Measurements from ENCODE around the gene SERP2. TPM values are rescaled to one million over a fixed set of nuclear protein-coding genes. Genes with fewer than 3 reads are reported as not detected.

The SERP2 gene
- total RNA-seq, 1 experiment from 2014 or later: 1.8 TPM

DNA sequence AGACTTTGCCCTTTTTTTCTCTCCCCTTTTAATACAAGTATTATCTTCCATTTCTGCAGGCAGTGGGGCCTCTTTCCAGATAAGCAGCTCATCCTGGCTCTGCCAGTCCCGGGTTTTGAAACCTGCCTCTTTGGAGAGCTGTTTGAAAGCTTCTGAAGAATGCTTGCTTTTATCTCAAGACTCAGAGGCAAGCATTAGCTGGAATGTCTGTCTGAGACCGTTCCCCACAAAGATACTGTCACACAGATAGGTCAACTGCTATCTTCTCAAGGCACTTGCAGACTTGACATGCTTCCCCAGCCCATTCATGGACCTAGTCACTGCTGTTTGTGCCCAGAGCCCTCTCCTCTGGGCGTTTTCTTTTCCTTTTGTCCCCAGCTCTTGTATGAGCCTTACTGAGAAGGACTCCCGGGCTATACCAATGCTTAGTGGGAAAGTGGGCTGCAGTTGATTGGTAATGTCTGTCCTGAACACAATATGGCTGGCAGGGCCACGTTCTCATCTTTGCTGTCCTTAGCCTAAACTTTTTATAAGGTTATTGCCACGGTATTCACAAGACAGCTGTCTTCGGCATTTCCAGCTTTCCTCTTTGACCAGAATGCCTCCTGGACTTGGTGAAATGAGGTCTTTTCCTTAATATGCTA is 13.4 kb downstream of the SERP2 start:
- no peaks in the 10 kb centered on the region for H3K9me3 Mint-ChIP-seq
- H3K4ac ChIP-seq (ENCODE audit: low read depth, low read length): no peak overlapping the region
- no peak overlapping the region for H2BK12ac ChIP-seq (ENCODE audit: insufficient read length, low read depth, low read length)
- H2BK120ac ChIP-seq (ENCODE audit: low read depth, low read length, poor library complexity, severe bottlenecking): no peak overlapping the region
- no peaks in the 10 kb centered on the region for H3K23me2 ChIP-seq (ENCODE audit: insufficient read length, low read depth, low read length, poor library complexity, severe bottlenecking)
- no peak overlapping the region for H3T11ph ChIP-seq (ENCODE audit: low read length)
- no peak overlapping the region for H3K14ac ChIP-seq (ENCODE audit: insufficient read depth, low read length)
- no peak overlapping the region for H2BK15ac ChIP-seq (ENCODE audit: low read depth, low read length)
- no peak overlapping the region for H4K5ac ChIP-seq (ENCODE audit: insufficient read length, low read depth, low read length)
- H3K4me3 Mint-ChIP-seq: no peak overlapping the region
- H3K79me2 ChIP-seq (ENCODE audit: insufficient read depth, low read length): no peaks in the 10 kb centered on the region
- H3K4me1 ChIP-seq (ENCODE audit: insufficient read depth, low read length): no peaks in the 10 kb centered on the region; the same call in 1 of the 2 replicates
- H3K18ac ChIP-seq (ENCODE audit: insufficient read length, low read depth, low read length): no peak overlapping the region
- no peak overlapping the region for H3K9ac ChIP-seq (ENCODE audit: extremely low read depth, insufficient read length, low read length)
- H2AK5ac ChIP-seq (ENCODE audit: insufficient read length, low read length): no peak overlapping the region
- H4K20me1 ChIP-seq (ENCODE audit: control insufficient read depth, insufficient read depth, insufficient read length): no peaks in the 10 kb centered on the region
- no peaks in the 10 kb centered on the region for H3K27me3 ChIP-seq (ENCODE audit: insufficient read depth, low read length)
- H3K56ac ChIP-seq (ENCODE audit: insufficient read length, low read depth, low read length): no peak overlapping the region
- H4K91ac ChIP-seq (ENCODE audit: insufficient read length, low read depth, low read length): no peak overlapping the region
- H3K9me3 ChIP-seq (ENCODE audit: control insufficient read depth, low read depth, low read length): no peaks in the 10 kb centered on the region
- peaks cover 0 to 2% (median 0%) of the 10 kb centered on the region in 3 experiments; a peak in 1 of 7 replicates for H3K36me3 Mint-ChIP-seq (ENCODE audit: insufficient read depth in 1 of 3, low read depth in 3 of 3)
- H3K79me1 ChIP-seq (ENCODE audit: insufficient read depth, low read depth, low read length, poor library complexity, severe bottlenecking): no peaks in the 10 kb centered on the region
- WGBS (ENCODE audit: extremely low coverage, insufficient read length, low lambda C conversion rate): no CpG with 5 or more reads among the region's 7 CpGs
- TF ChIP-seq, protein P1, sequence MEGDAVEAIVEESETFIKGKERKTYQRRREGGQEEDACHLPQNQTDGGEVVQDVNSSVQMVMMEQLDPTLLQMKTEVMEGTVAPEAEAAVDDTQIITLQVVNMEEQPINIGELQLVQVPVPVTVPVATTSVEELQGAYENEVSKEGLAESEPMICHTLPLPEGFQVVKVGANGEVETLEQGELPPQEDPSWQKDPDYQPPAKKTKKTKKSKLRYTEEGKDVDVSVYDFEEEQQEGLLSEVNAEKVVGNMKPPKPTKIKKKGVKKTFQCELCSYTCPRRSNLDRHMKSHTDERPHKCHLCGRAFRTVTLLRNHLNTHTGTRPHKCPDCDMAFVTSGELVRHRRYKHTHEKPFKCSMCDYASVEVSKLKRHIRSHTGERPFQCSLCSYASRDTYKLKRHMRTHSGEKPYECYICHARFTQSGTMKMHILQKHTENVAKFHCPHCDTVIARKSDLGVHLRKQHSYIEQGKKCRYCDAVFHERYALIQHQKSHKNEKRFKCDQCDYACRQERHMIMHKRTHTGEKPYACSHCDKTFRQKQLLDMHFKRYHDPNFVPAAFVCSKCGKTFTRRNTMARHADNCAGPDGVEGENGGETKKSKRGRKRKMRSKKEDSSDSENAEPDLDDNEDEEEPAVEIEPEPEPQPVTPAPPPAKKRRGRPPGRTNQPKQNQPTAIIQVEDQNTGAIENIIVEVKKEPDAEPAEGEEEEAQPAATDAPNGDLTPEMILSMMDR (conservative IDR thresholded peaks at IDR 0.05): no peak
- H2AFZ ChIP-seq (ENCODE audit: low read length): no peak overlapping the region
- H3K27ac ChIP-seq (ENCODE audit: insufficient read length, low read depth, low read length): no peak overlapping the region
- no peak overlapping the region for H3K4me2 ChIP-seq (ENCODE audit: insufficient read depth, insufficient read length, low read length)
- H3K4me1 Mint-ChIP-seq: peaks cover 21 to 35% of the 10 kb centered on the region in 2 experiments
- DNase-seq: no peak
- H2BK20ac ChIP-seq (ENCODE audit: low read depth, low read length, poor library complexity, severe bottlenecking): no peak overlapping the region
- no peak overlapping the region for H3K27ac Mint-ChIP-seq
- H4K8ac ChIP-seq (replicated peaks; ENCODE audit: insufficient read length, low read depth, low read length): no peak overlapping the region
- no peak overlapping the region for H2BK5ac ChIP-seq (ENCODE audit: insufficient read length, low read length)
- no peak overlapping the region for H3K23ac ChIP-seq (ENCODE audit: insufficient read length, low read depth, low read length)
- H3K27me3 Mint-ChIP-seq (ENCODE audit: low read depth): no peaks in the 10 kb centered on the region
